ENCODE measurements around the gene BFAR.
"Not testable (repeated sequence)": the region's sequence is repeated elsewhere in the genome, so short reads cannot be mapped to it uniquely, and the experiment has no call there.

GRCh38 chr16:14630620-14631330 is 2.0 kb upstream of the BFAR start:
- TF ChIP-seq, protein P1, sequence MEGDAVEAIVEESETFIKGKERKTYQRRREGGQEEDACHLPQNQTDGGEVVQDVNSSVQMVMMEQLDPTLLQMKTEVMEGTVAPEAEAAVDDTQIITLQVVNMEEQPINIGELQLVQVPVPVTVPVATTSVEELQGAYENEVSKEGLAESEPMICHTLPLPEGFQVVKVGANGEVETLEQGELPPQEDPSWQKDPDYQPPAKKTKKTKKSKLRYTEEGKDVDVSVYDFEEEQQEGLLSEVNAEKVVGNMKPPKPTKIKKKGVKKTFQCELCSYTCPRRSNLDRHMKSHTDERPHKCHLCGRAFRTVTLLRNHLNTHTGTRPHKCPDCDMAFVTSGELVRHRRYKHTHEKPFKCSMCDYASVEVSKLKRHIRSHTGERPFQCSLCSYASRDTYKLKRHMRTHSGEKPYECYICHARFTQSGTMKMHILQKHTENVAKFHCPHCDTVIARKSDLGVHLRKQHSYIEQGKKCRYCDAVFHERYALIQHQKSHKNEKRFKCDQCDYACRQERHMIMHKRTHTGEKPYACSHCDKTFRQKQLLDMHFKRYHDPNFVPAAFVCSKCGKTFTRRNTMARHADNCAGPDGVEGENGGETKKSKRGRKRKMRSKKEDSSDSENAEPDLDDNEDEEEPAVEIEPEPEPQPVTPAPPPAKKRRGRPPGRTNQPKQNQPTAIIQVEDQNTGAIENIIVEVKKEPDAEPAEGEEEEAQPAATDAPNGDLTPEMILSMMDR (IDR thresholded peaks at IDR 0.05): not testable (repeated sequence)
- TF ChIP-seq POLR2A (IDR thresholded peaks at IDR 0.05): not testable (repeated sequence)

Measured in thyroid gland (tissue), 4 donors.